ENCODE measurements around the gene EDN1. TPM values are rescaled to one million over a fixed set of nuclear protein-coding genes. Genes with fewer than 3 reads are reported as not detected.
"Not testable (repeated sequence)": the region's sequence is repeated elsewhere in the genome, so short reads cannot be mapped to it uniquely, and the experiment has no call there.

EDN1 gene
- total RNA-seq, 2 experiments from 2014 or later, result 0.14 TPM; not detected in 1

DNA sequence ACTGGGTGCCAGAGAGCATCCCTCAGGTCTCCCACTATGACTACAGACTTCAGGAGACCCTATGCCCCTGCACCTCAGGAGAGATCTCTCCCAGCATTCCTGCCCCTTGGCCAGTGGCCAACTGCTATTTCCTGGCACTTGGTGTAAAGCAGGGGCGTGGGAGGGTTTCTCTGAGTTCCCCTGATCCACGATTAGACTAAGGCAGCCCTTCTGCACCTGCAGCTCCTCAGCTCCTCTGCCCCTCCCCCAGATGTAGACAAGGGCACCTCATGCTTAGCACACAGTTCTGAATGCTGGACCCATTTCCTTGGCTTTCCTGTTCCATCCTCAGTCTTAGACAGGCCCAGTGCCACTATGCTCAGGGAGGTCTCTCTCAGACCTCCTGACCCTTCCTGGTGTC, 28.6 kb downstream of the EDN1 start:
- TF ChIP-seq CTCF (IDR thresholded peaks at IDR 0.05), result no peak
- intact Hi-C loops (cut with micrococcal nuclease), result no loop called here
- Mint-ChIP-seq H3K36me3 (ENCODE audit: low read depth) (peaks cover 1% of the 10 kb centered on the region), H3K4me3 (no peak overlapping the region), H3K27ac (no peak overlapping the region), H3K9me3 (peaks cover 3% of the 10 kb centered on the region), H3K27me3 (peaks cover 10% of the 10 kb centered on the region), H3K4me1 (ENCODE audit: low read depth) (no peaks in the 10 kb centered on the region)
- ATAC-seq (no peak), DNase-seq (no peak)
- CTCF ChIA-PET, result no interaction called here
- POLR2A ChIA-PET, result no interaction called here

DNA sequence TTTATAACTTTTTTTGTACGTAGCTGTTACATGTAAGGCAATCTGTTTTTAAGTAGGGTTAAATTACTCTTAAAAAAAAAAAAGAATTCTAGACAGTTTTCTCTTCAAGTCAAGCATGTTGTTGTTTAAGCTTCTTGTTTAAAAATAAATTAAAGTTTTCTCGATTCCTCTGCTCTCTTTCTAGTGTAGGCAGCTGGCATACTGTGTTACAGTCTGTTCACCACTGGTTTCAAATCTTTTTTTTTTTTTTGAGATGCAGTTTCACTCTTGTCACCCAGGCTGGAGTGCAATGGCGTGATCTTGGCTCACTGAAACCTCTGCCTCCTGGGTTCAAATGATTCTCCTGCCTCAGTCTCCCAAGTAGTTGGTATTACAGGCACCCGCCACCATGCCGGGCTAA, 29.9 kb downstream of the EDN1 start:
- H3K4me3 Mint-ChIP-seq; H3K27me3 Mint-ChIP-seq; H3K36me3 Mint-ChIP-seq (ENCODE audit: low read depth); intact Hi-C loops (cut with micrococcal nuclease); H3K4me1 Mint-ChIP-seq (ENCODE audit: low read depth); H3K27ac Mint-ChIP-seq; H3K9me3 Mint-ChIP-seq; DNase-seq; ATAC-seq: not testable (repeated sequence)
- ChIA-PET CTCF (interaction anchor here (0.9 kb wide), 1 partner anchor 41 kb away, joined by 3 read pairs; no protein-coding TSS in a partner anchor), POLR2A (interaction anchor here (0.7 kb wide), 1 partner anchor 1242 kb away, joined by 4 read pairs; no protein-coding TSS in a partner anchor)

DNA sequence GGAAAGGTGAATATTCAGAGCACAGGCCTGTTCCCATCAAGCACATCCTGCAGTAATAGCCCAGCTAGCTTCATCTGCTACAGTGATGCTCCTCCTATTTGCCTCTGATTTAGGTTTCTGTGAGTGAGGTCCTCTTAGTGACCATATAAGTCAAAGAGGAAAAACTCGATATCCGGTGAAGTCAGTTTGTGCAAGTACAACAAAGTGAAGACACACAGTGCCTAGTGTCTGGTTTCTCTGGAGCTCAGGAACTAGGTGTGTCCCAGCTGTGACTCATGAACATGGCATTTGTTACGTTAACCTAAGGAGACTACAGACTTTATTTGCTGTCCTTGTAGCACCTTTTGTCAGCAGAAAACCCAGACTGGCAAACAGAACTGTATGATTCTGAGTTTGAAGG, 33.9 kb downstream of the EDN1 start:
- no peak for ATAC-seq

DNA sequence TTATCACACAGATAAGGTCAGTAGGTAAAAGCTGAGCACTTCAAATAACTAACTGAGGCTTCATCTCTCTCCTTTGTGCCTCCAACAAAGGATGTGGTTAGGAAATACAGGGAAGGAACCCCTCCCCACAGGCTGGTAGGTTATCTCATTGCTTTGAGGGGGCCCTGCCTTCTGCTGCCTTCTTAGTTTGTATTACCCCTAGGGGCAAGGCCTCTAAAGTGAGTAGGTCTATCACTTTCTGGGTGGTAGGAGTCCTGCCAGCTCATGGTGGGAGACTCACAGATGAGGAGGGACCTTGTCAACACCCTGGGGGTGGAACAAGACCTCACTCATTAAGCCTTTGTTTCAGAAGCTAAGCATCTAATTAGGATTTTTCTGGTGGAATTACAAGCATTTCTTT, 34.6 kb downstream of the EDN1 start:
- Mint-ChIP-seq H3K27me3 (peaks cover 1% of the 10 kb centered on the region), H3K4me3 (no peak overlapping the region), H3K36me3 (ENCODE audit: low read depth) (no peaks in the 10 kb centered on the region), H3K9me3 (no peaks in the 10 kb centered on the region), H3K27ac (no peak overlapping the region), H3K4me1 (ENCODE audit: low read depth) (no peaks in the 10 kb centered on the region)
- DNase-seq (no peak), ATAC-seq (no peak)
- no peak for TF ChIP-seq CTCF (IDR thresholded peaks at IDR 0.05)
- ChIA-PET CTCF (no interaction called here), POLR2A (no interaction called here)
- intact Hi-C loops (cut with micrococcal nuclease), result no loop called here

More for the DNA sequence above, 33.9 kb downstream of the EDN1 start:
- H3K9me3 Mint-ChIP-seq, result no peaks in the 10 kb centered on the region
- no peak overlapping the region for H3K4me3 Mint-ChIP-seq
- no peak for DNase-seq
- H3K27ac Mint-ChIP-seq, result no peak overlapping the region
- H3K4me1 Mint-ChIP-seq (ENCODE audit: low read depth), result no peaks in the 10 kb centered on the region
- ChIA-PET CTCF (no interaction called here), POLR2A (no interaction called here)
- no peak for TF ChIP-seq CTCF (IDR thresholded peaks at IDR 0.05)
- peaks cover 3% of the 10 kb centered on the region for H3K27me3 Mint-ChIP-seq
- intact Hi-C loops (cut with micrococcal nuclease), result no loop called here
- H3K36me3 Mint-ChIP-seq (ENCODE audit: low read depth), result no peaks in the 10 kb centered on the region

DNA sequence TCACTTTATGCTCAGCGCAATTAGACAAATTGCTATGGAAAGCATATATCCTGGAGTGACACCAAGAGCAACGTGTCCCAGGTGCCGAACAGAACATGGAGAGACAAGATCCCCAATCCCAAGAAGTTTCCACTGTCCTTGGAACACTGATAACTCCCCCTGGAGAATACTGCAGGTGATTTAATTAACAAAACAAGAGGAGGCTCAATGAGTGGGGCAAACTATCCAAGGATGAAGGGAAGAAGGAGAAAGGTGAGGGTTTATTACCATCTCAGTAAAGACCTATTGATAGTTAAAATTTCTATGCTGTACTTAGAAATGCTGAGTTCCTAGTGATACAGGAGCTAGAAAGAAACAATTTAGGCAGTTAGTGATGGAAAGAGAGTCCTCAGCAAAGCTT, 35.7 kb downstream of the EDN1 start:
- Mint-ChIP-seq H3K4me1 (ENCODE audit: low read depth) (no peaks in the 10 kb centered on the region), H3K4me3 (no peak overlapping the region), H3K27ac (no peak overlapping the region), H3K27me3 (peaks cover 1% of the 10 kb centered on the region), H3K36me3 (ENCODE audit: low read depth) (no peaks in the 10 kb centered on the region), H3K9me3 (no peaks in the 10 kb centered on the region)
- ChIA-PET POLR2A (no interaction called here), CTCF (no interaction called here)
- TF ChIP-seq CTCF (IDR thresholded peaks at IDR 0.05), result no peak
- ATAC-seq, result no peak
- no peak for DNase-seq
- intact Hi-C loops (cut with micrococcal nuclease), result no loop called here

DNA sequence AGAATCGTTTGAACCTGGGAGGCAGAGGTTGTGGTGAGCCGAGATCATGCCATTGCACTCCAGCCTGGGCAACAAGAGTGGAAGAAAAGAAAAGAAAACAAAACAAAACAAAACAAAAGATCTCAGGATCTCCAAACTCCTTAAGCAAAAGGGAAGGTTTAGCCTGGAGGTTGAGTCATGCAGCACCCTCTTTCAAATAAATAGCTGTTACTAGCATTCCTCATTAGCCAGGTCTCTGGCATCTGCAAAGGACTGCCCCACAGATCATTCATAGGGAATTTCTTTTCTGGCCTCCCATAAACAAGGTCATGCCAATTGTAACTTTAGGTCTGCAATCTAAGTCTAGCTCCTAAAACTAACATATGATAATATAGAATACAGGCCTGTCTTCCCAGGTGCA, 37.2 kb downstream of the EDN1 start:
- Mint-ChIP-seq H3K4me1 (ENCODE audit: low read depth) (no peaks in the 10 kb centered on the region), H3K27me3 (peaks cover 1% of the 10 kb centered on the region), H3K36me3 (ENCODE audit: low read depth) (no peaks in the 10 kb centered on the region), H3K4me3 (no peak overlapping the region), H3K27ac (no peak overlapping the region), H3K9me3 (no peaks in the 10 kb centered on the region)
- no peak for ATAC-seq
- TF ChIP-seq CTCF (IDR thresholded peaks at IDR 0.05), result no peak
- intact Hi-C loops (cut with micrococcal nuclease), result no loop called here
- no peak for DNase-seq
- POLR2A ChIA-PET, result no interaction called here
- CTCF ChIA-PET, result no interaction called here
